Measurements from ENCODE around the gene GPRC5A. TPM values are rescaled to one million over a fixed set of nuclear protein-coding genes. Genes with fewer than 3 reads are reported as not detected.

The GPRC5A gene
- total RNA-seq, 1 donor from 2014 or later, result 10.4 TPM

GRCh38 chr12:12885096-12885792 is 6.1 kb upstream of the GPRC5A start:
- DNase-seq (ENCODE audit: low read depth, low spot score), result no peak

- no peak for DNase-seq (ENCODE audit: low read depth, low spot score)
These were observed 3.9 kb upstream of the GPRC5A start for GRCh38 chr12:12887471-12887870.

GRCh38 chr12:12889701-12890100 is 1.7 kb upstream of the GPRC5A start:
- no peak for DNase-seq (ENCODE audit: low read depth, low spot score)

GRCh38 chr12:12890543-12891079 is 751 bp upstream of the GPRC5A start:
- no peak for DNase-seq (ENCODE audit: low read depth, low spot score)

GRCh38 chr12:12891881-12892355 is 556 bp downstream of the GPRC5A start:
- no peak for DNase-seq (ENCODE audit: low read depth, low spot score)

- DNase-seq (ENCODE audit: low read depth, low spot score), result no peak
These were observed 1.3 kb downstream of the GPRC5A start for GRCh38 chr12:12892681-12893141.

GRCh38 chr12:12893438-12893837 is 2.1 kb downstream of the GPRC5A start:
- DNase-seq (ENCODE audit: low read depth, low spot score), result no peak

GRCh38 chr12:12896260-12896659 is 4.9 kb downstream of the GPRC5A start:
- no peak for DNase-seq (ENCODE audit: low read depth, low spot score)

- no peak for DNase-seq (ENCODE audit: low read depth, low spot score)
These were observed 5.9 kb downstream of the GPRC5A start for GRCh38 chr12:12897302-12897701.

GRCh38 chr12:12898136-12898717 is 6.9 kb downstream of the GPRC5A start:
- DNase-seq (ENCODE audit: low read depth, low spot score), result no peak

GRCh38 chr12:12898911-12899511 is 7.6 kb downstream of the GPRC5A start:
- DNase-seq (ENCODE audit: low read depth, low spot score), result no peak

- DNase-seq (ENCODE audit: low read depth, low spot score), result peak; percentile 64
These were observed 8.4 kb downstream of the GPRC5A start for GRCh38 chr12:12899530-12900380.

GRCh38 chr12:12900786-12901157 is 9.4 kb downstream of the GPRC5A start:
- DNase-seq (ENCODE audit: low read depth, low spot score), result no peak

GRCh38 chr12:12901158-12901791 is 9.9 kb downstream of the GPRC5A start:
- DNase-seq (ENCODE audit: low read depth, low spot score), result no peak

- DNase-seq (ENCODE audit: low read depth, low spot score), result no peak
These were observed 10.7 kb downstream of the GPRC5A start for GRCh38 chr12:12902036-12902435.

GRCh38 chr12:12903642-12904609 is 12.6 kb downstream of the GPRC5A start:
- DNase-seq (ENCODE audit: low read depth, low spot score), result no peak

GRCh38 chr12:12907552-12907951 is 16.2 kb downstream of the GPRC5A start:
- DNase-seq (ENCODE audit: low read depth, low spot score), result no peak

- DNase-seq (ENCODE audit: low read depth, low spot score), result no peak
These were observed 16.9 kb downstream of the GPRC5A start for GRCh38 chr12:12908252-12908651.

- DNase-seq (ENCODE audit: low read depth, low spot score), result no peak
These were observed 17.3 kb downstream of the GPRC5A start for GRCh38 chr12:12908711-12909110.
